CD4-positive, alpha-beta T cell treated with Interferon alpha-2 for 1 hour (primary cell): ENCODE data around the gene RINL.
A peak's percentile ranks its signal among the peaks of the same experiment; 100 is the strongest.

ENCODE experiments used
- DNase-seq, 2 donors: peaks; one replicate each; pipeline ENCODE4 v3.0.0-alpha.2; 2020 to 2022

The RINL gene

GRCh38 chr19:38848299-38849146 lies 29.6 kb downstream of the RINL start:
- DNase-seq: no peak

- no peak for DNase-seq
Observed at GRCh38 chr19:38846097-38846496, 32.0 kb downstream of the RINL start.

- DNase-seq: no peak
Observed at GRCh38 chr19:38845374-38846024, 32.6 kb downstream of the RINL start.

GRCh38 chr19:38844093-38844686 lies 33.9 kb downstream of the RINL start:
- no peak for DNase-seq

GRCh38 chr19:38843175-38843758 lies 34.8 kb downstream of the RINL start:
- DNase-seq: no peak

- peak; percentile 58 to 77 for DNase-seq
Observed at GRCh38 chr19:38842439-38843174, 35.5 kb downstream of the RINL start.

- DNase-seq: peak; percentile 50 to 69
Observed at GRCh38 chr19:38841787-38842438, 36.2 kb downstream of the RINL start.

- no peak for DNase-seq
Observed at GRCh38 chr19:38841180-38841766, 36.8 kb downstream of the RINL start.

- DNase-seq: no peak
Observed at GRCh38 chr19:38840583-38840968, 37.5 kb downstream of the RINL start.

- no peak for DNase-seq
Observed at GRCh38 chr19:38839816-38840582, 38.1 kb downstream of the RINL start.

GRCh38 chr19:38838986-38839761 lies 38.9 kb downstream of the RINL start:
- DNase-seq: no peak

GRCh38 chr19:38838208-38838985 lies 39.7 kb downstream of the RINL start:
- DNase-seq: no peak

- DNase-seq: no peak
Observed at GRCh38 chr19:38837656-38838121, 40.4 kb downstream of the RINL start.

- no peak for DNase-seq
Observed at GRCh38 chr19:38836983-38837626, 41.0 kb downstream of the RINL start.

- DNase-seq: no peak
Observed at GRCh38 chr19:38836159-38836982, 41.7 kb downstream of the RINL start.

GRCh38 chr19:38834590-38834989 lies 43.5 kb downstream of the RINL start:
- DNase-seq: no peak

- no peak for DNase-seq
Observed at GRCh38 chr19:38834104-38834490, 44.0 kb downstream of the RINL start.

GRCh38 chr19:38833092-38833425 lies 45.0 kb downstream of the RINL start:
- DNase-seq: no peak
